HCT116 (cell line): ENCODE data around the gene CXCL13.

Experiments
- CTCF ChIP-seq, 3 experiments: fragments of 200-600 bp in 1 of 3; sonication (generic) in 1 of 3; IDR thresholded peaks in 2 of 3; conservative IDR thresholded peaks in 1 of 3; 2 replicates each; pipeline ENCODE4 v1.5.1; 2012 to 2017; ENCODE audit warnings: low read depth in 2 of 3, low read length in 2 of 3, antibody characterized with exemption in 1 of 3, borderline replicate concordance in 1 of 3, control low read depth in 1 of 3, mild to moderate bottlenecking in 1 of 3, mixed read lengths in 1 of 3, mixed run types in 1 of 3, moderate library complexity in 1 of 3; ENCODE audit not compliant: insufficient read depth in 1 of 3
- ELF1 ChIP-seq: IDR thresholded peaks from 2 replicates; pipeline ENCODE4 v1.6.1; 2012; ENCODE audit warnings: low read depth, borderline replicate concordance
- JUND ChIP-seq: IDR thresholded peaks from 2 replicates; pipeline ENCODE4 v1.6.1; 2012

GRCh38 chr4:77623091-77623490 lies 17.5 kb downstream of the CXCL13 start:
- no peak for TF ChIP-seq ELF1
- TF ChIP-seq CTCF (IDR thresholded peaks at IDR 0.05 in 2 of 3, conservative IDR thresholded peaks at IDR 0.05 in 1 of 3; ENCODE audit: borderline replicate concordance in 1 of 3, insufficient read depth in 1 of 3, low read depth in 2 of 3, low read length in 2 of 3), result no peak
- no peak for TF ChIP-seq JUND
